Muscle layer of colon (tissue), 2 donors: Measurements from ENCODE around the gene CA9.

Experiments
- H3K27ac ChIP-seq: one replicate; pipeline ENCODE4 v1.7.0; 2013; ENCODE audit warnings: low read depth, mild to moderate bottlenecking, low read length, moderate library complexity
- H3K27me3 ChIP-seq, 2 donors: one replicate each; pipeline ENCODE4 v1.7.0; 2013; ENCODE audit warnings: low read length in 2 of 2, mild to moderate bottlenecking in 2 of 2; ENCODE audit not compliant: insufficient read depth in 2 of 2, control insufficient read depth in 1 of 2
- H3K36me3 ChIP-seq: one replicate; pipeline ENCODE4 v1.7.0; 2013; ENCODE audit warnings: mild to moderate bottlenecking, low read length; ENCODE audit not compliant: insufficient read depth
- H3K4me1 ChIP-seq: one replicate; pipeline ENCODE4 v1.7.0; 2013; ENCODE audit warnings: mild to moderate bottlenecking, low read length; ENCODE audit not compliant: insufficient read depth
- H3K4me3 ChIP-seq, 2 donors: one replicate each; pipeline ENCODE4 v1.7.0; 2013; ENCODE audit warnings: low read length in 2 of 2, low read depth in 1 of 2, mild to moderate bottlenecking in 1 of 2, moderate library complexity in 1 of 2
- H3K9ac ChIP-seq: one replicate; pipeline ENCODE4 v1.7.0; 2013; ENCODE audit warnings: low read length
- H3K9me3 ChIP-seq: one replicate; pipeline ENCODE4 v1.7.0; 2013; ENCODE audit warnings: mild to moderate bottlenecking, low read length
- donor health status: abdominal sarcoma.
- donor health status: Adenocarcinoma of cecum.

Gene CA9

GRCh38 chr9:35653611-35654010, 20.1 kb upstream of the CA9 start:
- Histone ChIP-seq H3K4me1 (no peaks in the 10 kb centered on the region), H3K27me3 (no peaks in the 10 kb centered on the region), H3K9ac (no peak overlapping the region), H3K36me3 (no peaks in the 10 kb centered on the region), H3K27ac (no peak overlapping the region), H3K9me3 (no peaks in the 10 kb centered on the region), H3K4me3 (no peak overlapping the region)

GRCh38 chr9:35656348-35656747, 17.4 kb upstream of the CA9 start:
- H3K27ac ChIP-seq: peak overlapping the region; percentile 92
- peaks cover 15% of the 10 kb centered on the region for H3K36me3 ChIP-seq
- no peak overlapping the region for H3K9ac ChIP-seq
- H3K9me3 ChIP-seq: no peaks in the 10 kb centered on the region
- H3K27me3 ChIP-seq: no peaks in the 10 kb centered on the region
- peaks cover 22% of the 10 kb centered on the region for H3K4me1 ChIP-seq
- no peak overlapping the region for H3K4me3 ChIP-seq

GRCh38 chr9:35656831-35657545, 16.7 kb upstream of the CA9 start:
- Histone ChIP-seq H3K27ac (peak overlapping the region; percentile 92), H3K4me1 (peaks cover 27% of the 10 kb centered on the region), H3K9me3 (no peaks in the 10 kb centered on the region), H3K9ac (peak overlapping the region; percentile 50), H3K27me3 (no peaks in the 10 kb centered on the region), H3K36me3 (peaks cover 17% of the 10 kb centered on the region), H3K4me3 (peak overlapping the region; percentile 56 to 92)

GRCh38 chr9:35657546-35658136, 16.1 kb upstream of the CA9 start, which contains the start of gene RMRP:
TSS of gene RMRP (minus strand) at chr9:35658019.
- Histone ChIP-seq H3K9ac (peak within 1 kb of the TSS; percentile 99), H3K27me3 (no peaks in the 10 kb centered on the region), H3K4me3 (peak within 1 kb of the TSS; percentile 92 to 93), H3K4me1 (peaks cover 33% of the 10 kb centered on the region), H3K36me3 (peaks cover 17% of the 10 kb centered on the region), H3K27ac (peak within 1 kb of the TSS; percentile 92), H3K9me3 (no peaks in the 10 kb centered on the region)

- peak within 1 kb of the TSS; percentile 92 to 93 for H3K4me3 ChIP-seq
- H3K4me1 ChIP-seq: peaks cover 33% of the 10 kb centered on the region
- H3K27me3 ChIP-seq: no peaks in the 10 kb centered on the region
- no peaks in the 10 kb centered on the region for H3K9me3 ChIP-seq
- peak within 1 kb of the TSS; percentile 99 for H3K9ac ChIP-seq
- peaks cover 17% of the 10 kb centered on the region for H3K36me3 ChIP-seq
- peak within 1 kb of the TSS; percentile 92 for H3K27ac ChIP-seq
These were observed 15.4 kb upstream of the CA9 start, which contains the start of gene CCDC107 for GRCh38 chr9:35658137-35658967. TSS of gene CCDC107 (plus strand) at chr9:35658292. CDS start at chr9:35658380, 88 bp downstream.

GRCh38 chr9:35658968-35659220, 14.8 kb upstream of the CA9 start:
- no peaks in the 10 kb centered on the region for H3K27me3 ChIP-seq
- peak overlapping the region; percentile 92 for H3K27ac ChIP-seq
- H3K4me1 ChIP-seq: peaks cover 33% of the 10 kb centered on the region
- H3K36me3 ChIP-seq: peaks cover 17% of the 10 kb centered on the region
- peak overlapping the region; percentile 92 to 93 for H3K4me3 ChIP-seq
- no peaks in the 10 kb centered on the region for H3K9me3 ChIP-seq
- peak overlapping the region; percentile 99 for H3K9ac ChIP-seq

GRCh38 chr9:35659340-35659739, 14.4 kb upstream of the CA9 start:
- Histone ChIP-seq H3K9me3 (no peaks in the 10 kb centered on the region), H3K36me3 (peaks cover 17% of the 10 kb centered on the region), H3K27ac (peak overlapping the region; percentile 92), H3K4me3 (peak overlapping the region; percentile 92 to 93), H3K4me1 (peaks cover 35% of the 10 kb centered on the region), H3K9ac (peak overlapping the region; percentile 99), H3K27me3 (no peaks in the 10 kb centered on the region)

- H3K9me3 ChIP-seq: no peaks in the 10 kb centered on the region
- peak overlapping the region; percentile 92 for H3K27ac ChIP-seq
- H3K36me3 ChIP-seq: peaks cover 17% of the 10 kb centered on the region
- H3K9ac ChIP-seq: peak overlapping the region; percentile 99
- H3K27me3 ChIP-seq: no peaks in the 10 kb centered on the region
- peak overlapping the region in 1 of 2 donors; percentile 92 for H3K4me3 ChIP-seq
- H3K4me1 ChIP-seq: peaks cover 41% of the 10 kb centered on the region
These were observed 12.7 kb upstream of the CA9 start for GRCh38 chr9:35660966-35661415.

- H3K27me3 ChIP-seq: no peaks in the 10 kb centered on the region
- H3K36me3 ChIP-seq: peaks cover 17% of the 10 kb centered on the region
- H3K27ac ChIP-seq: peak overlapping the region; percentile 92
- no peaks in the 10 kb centered on the region for H3K9me3 ChIP-seq
- H3K4me1 ChIP-seq: peaks cover 41% of the 10 kb centered on the region
- H3K9ac ChIP-seq: no peak overlapping the region
- no peak overlapping the region for H3K4me3 ChIP-seq
These were observed 11.9 kb upstream of the CA9 start for GRCh38 chr9:35661756-35662350.

- Histone ChIP-seq H3K4me3 (no peak overlapping the region), H3K27me3 (no peaks in the 10 kb centered on the region), H3K36me3 (peaks cover 17% of the 10 kb centered on the region), H3K9me3 (no peaks in the 10 kb centered on the region), H3K4me1 (peaks cover 41% of the 10 kb centered on the region), H3K27ac (peak overlapping the region; percentile 92), H3K9ac (no peak overlapping the region)
These were observed 11.3 kb upstream of the CA9 start for GRCh38 chr9:35662437-35662836.
